ENCODE measurements around the gene PTPN14. TPM values are rescaled to one million over a fixed set of nuclear protein-coding genes. Genes with fewer than 3 reads are reported as not detected.

Gene PTPN14
- total and polyA plus RNA-seq, 2 experiments from 2014 or later: 18.7 to 70.2 TPM

DNA sequence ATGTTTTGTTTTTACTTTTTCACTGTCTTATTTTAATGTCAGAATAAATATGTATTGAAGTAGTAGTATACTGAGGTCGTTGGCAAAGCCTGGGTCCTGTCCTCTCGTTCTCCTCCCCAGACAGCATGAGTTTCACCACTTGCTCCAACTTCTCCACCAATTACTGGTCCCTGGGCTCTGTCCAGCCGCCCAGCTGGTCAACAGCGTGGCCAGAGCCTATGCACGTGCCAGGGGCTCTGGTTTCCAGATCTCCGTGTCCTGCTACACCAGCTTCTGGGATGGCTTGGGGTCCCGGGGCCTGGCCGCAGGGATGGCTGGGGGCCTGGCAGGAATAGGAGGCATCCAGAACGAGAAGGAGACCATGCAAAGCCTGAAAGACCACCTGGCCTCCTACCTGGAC is 19.3 kb downstream of the PTPN14 start:
- H3K4me1 Mint-ChIP-seq: peaks cover 6% of the 10 kb centered on the region; the same call in 2 of the 3 replicates
- H3K27me3 ChIP-seq (ENCODE audit: insufficient read depth): no peaks in the 10 kb centered on the region
- H3K36me3 ChIP-seq (ENCODE audit: insufficient read depth): no peaks in the 10 kb centered on the region; the same call in 1 of the 2 replicates
- H3K9me2 ChIP-seq (ENCODE audit: insufficient read depth): peaks cover 4% of the 10 kb centered on the region; the same call in 1 of the 2 replicates
- H3K27me3 Mint-ChIP-seq (ENCODE audit: insufficient read depth, low read depth, poor library complexity): peaks cover 7% of the 10 kb centered on the region
- H2AFZ ChIP-seq: no peak overlapping the region
- DNase-seq (ENCODE audit: low spot score) (no peak), ATAC-seq (no peak)
- TF ChIP-seq POLR2AphosphoS5 (IDR thresholded peaks at IDR 0.05; ENCODE audit: low read depth) (no peak), ZNF331 (CRISPR knock-in tag; IDR thresholded peaks at IDR 0.05; ENCODE audit: low read depth) (no peak), CREB1 (CRISPR knock-in tag; IDR thresholded peaks at IDR 0.05; ENCODE audit: low read depth) (no peak), EZH2phosphoT487 (IDR thresholded peaks at IDR 0.05; ENCODE audit: unreplicated experiment) (no peak), EZH2 (IDR thresholded peaks at IDR 0.05; ENCODE audit: low read depth, unreplicated experiment) (no peak), ZNF114 (CRISPR knock-in tag; IDR thresholded peaks at IDR 0.05) (no peak), ETS1 (IDR thresholded peaks at IDR 0.05) (no peak), STAT1 (IDR thresholded peaks at IDR 0.05; ENCODE audit: unreplicated experiment) (no peak), REST (IDR thresholded peaks at IDR 0.05; ENCODE audit: unreplicated experiment) (no peak), JUNB (IDR thresholded peaks at IDR 0.05; ENCODE audit: unreplicated experiment) (no peak), NANOG (IDR thresholded peaks at IDR 0.05; ENCODE audit: borderline replicate concordance) (no peak)
- TF ChIP-seq, protein P1, sequence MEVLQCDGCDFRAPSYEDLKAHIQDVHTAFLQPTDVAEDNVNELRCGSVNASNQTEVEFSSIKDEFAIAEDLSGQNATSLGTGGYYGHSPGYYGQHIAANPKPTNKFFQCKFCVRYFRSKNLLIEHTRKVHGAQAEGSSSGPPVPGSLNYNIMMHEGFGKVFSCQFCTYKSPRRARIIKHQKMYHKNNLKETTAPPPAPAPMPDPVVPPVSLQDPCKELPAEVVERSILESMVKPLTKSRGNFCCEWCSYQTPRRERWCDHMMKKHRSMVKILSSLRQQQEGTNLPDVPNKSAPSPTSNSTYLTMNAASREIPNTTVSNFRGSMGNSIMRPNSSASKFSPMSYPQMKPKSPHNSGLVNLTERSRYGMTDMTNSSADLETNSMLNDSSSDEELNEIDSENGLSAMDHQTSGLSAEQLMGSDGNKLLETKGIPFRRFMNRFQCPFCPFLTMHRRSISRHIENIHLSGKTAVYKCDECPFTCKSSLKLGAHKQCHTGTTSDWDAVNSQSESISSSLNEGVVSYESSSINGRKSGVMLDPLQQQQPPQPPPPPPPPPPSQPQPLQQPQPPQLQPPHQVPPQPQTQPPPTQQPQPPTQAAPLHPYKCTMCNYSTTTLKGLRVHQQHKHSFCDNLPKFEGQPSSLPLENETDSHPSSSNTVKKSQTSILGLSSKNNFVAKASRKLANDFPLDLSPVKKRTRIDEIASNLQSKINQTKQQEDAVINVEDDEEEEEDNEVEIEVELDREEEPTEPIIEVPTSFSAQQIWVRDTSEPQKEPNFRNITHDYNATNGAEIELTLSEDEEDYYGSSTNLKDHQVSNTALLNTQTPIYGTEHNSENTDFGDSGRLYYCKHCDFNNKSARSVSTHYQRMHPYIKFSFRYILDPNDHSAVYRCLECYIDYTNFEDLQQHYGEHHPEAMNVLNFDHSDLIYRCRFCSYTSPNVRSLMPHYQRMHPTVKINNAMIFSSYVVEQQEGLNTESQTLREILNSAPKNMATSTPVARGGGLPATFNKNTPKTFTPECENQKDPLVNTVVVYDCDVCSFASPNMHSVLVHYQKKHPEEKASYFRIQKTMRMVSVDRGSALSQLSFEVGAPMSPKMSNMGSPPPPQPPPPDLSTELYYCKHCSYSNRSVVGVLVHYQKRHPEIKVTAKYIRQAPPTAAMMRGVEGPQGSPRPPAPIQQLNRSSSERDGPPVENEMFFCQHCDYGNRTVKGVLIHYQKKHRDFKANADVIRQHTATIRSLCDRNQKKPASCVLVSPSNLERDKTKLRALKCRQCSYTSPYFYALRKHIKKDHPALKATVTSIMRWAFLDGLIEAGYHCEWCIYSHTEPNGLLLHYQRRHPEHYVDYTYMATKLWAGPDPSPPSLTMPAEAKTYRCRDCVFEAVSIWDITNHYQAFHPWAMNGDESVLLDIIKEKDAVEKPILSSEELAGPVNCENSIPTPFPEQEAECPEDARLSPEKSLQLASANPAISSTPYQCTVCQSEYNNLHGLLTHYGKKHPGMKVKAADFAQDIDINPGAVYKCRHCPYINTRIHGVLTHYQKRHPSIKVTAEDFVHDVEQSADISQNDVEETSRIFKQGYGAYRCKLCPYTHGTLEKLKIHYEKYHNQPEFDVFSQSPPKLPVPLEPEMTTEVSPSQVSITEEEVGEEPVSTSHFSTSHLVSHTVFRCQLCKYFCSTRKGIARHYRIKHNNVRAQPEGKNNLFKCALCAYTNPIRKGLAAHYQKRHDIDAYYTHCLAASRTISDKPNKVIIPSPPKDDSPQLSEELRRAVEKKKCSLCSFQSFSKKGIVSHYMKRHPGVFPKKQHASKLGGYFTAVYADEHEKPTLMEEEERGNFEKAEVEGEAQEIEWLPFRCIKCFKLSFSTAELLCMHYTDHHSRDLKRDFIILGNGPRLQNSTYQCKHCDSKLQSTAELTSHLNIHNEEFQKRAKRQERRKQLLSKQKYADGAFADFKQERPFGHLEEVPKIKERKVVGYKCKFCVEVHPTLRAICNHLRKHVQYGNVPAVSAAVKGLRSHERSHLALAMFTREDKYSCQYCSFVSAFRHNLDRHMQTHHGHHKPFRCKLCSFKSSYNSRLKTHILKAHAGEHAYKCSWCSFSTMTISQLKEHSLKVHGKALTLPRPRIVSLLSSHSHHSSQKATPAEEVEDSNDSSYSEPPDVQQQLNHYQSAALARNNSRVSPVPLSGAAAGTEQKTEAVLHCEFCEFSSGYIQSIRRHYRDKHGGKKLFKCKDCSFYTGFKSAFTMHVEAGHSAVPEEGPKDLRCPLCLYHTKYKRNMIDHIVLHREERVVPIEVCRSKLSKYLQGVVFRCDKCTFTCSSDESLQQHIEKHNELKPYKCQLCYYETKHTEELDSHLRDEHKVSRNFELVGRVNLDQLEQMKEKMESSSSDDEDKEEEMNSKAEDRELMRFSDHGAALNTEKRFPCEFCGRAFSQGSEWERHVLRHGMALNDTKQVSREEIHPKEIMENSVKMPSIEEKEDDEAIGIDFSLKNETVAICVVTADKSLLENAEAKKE (CRISPR knock-in tag; IDR thresholded peaks at IDR 0.05): no peak
- TF ChIP-seq, protein P2, sequence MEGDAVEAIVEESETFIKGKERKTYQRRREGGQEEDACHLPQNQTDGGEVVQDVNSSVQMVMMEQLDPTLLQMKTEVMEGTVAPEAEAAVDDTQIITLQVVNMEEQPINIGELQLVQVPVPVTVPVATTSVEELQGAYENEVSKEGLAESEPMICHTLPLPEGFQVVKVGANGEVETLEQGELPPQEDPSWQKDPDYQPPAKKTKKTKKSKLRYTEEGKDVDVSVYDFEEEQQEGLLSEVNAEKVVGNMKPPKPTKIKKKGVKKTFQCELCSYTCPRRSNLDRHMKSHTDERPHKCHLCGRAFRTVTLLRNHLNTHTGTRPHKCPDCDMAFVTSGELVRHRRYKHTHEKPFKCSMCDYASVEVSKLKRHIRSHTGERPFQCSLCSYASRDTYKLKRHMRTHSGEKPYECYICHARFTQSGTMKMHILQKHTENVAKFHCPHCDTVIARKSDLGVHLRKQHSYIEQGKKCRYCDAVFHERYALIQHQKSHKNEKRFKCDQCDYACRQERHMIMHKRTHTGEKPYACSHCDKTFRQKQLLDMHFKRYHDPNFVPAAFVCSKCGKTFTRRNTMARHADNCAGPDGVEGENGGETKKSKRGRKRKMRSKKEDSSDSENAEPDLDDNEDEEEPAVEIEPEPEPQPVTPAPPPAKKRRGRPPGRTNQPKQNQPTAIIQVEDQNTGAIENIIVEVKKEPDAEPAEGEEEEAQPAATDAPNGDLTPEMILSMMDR (conservative IDR thresholded peaks at IDR 0.05; ENCODE audit: low read depth in 2 of 2): no peak
- H3K79me2 ChIP-seq (replicated peaks; ENCODE audit: insufficient read depth): peaks cover 97% of the 10 kb centered on the region
- no peak overlapping the region for H3K4me2 ChIP-seq
- peaks cover 18% of the 10 kb centered on the region for H3K36me3 Mint-ChIP-seq (ENCODE audit: low read depth)
- H3F3A ChIP-seq (replicated peaks; ENCODE audit: low read depth): no peaks in the 10 kb centered on the region
- no peak overlapping the region for H3K4me3 Mint-ChIP-seq
- no peak overlapping the region for H3K4me3 ChIP-seq
- H3K4me1 ChIP-seq (ENCODE audit: insufficient read depth): peaks cover 12% of the 10 kb centered on the region
- peaks cover 16% of the 10 kb centered on the region for H4K20me1 ChIP-seq (replicated peaks; ENCODE audit: insufficient read depth)
- no peaks in the 10 kb centered on the region for H3K9me3 Mint-ChIP-seq
- no peak overlapping the region for H3K27ac ChIP-seq (ENCODE audit: low read depth)
- H3K27ac Mint-ChIP-seq: no peak overlapping the region

Data from GM23338 (cell line).